Small intestine (tissue), 16 donors: ENCODE results near the gene MARCO. TPM values are rescaled to one million over a fixed set of nuclear protein-coding genes. Genes with fewer than 3 reads are reported as not detected.

Experiments
- DNase-seq, 2 donors: peaks; one replicate each; pipeline versions ENCODE4 v3.0.0 to v3.0.0-alpha.2; 2013
- FAIRE-seq: peaks from 2 replicates; lab custom pipeline; 2012; peaks lifted over from hg19 to GRCh38; lab: Jason Lieb, UNC
- H3K27ac ChIP-seq, 3 donors: one replicate each; pipeline ENCODE4 v1.5.1; 2013; ENCODE audit warnings: low read length in 2 of 3, mild to moderate bottlenecking in 2 of 3, control low read depth in 1 of 3, inconsistent platforms in 1 of 3, low read depth in 1 of 3, moderate library complexity in 1 of 3
- H3K27me3 ChIP-seq, 3 donors: one replicate each; pipeline ENCODE4 v1.6.1; 2013; ENCODE audit warnings: low read length in 3 of 3, inconsistent platforms in 1 of 3; ENCODE audit not compliant: control insufficient read depth in 3 of 3, insufficient read depth in 3 of 3
- H3K36me3 ChIP-seq, 3 donors: one replicate each; pipeline ENCODE4 v1.6.1; 2013; ENCODE audit warnings: low read length in 3 of 3, inconsistent platforms in 1 of 3, low read depth in 1 of 3, mild to moderate bottlenecking in 1 of 3, moderate library complexity in 1 of 3; ENCODE audit not compliant: control insufficient read depth in 3 of 3, insufficient read depth in 2 of 3
- H3K4me1 ChIP-seq, 3 donors: one replicate each; pipeline ENCODE4 v1.6.1; 2013; ENCODE audit warnings: low read length in 2 of 3, inconsistent platforms in 1 of 3, low read depth in 1 of 3, mild to moderate bottlenecking in 1 of 3, moderate library complexity in 1 of 3; ENCODE audit not compliant: control insufficient read depth in 3 of 3, insufficient read depth in 2 of 3
- H3K4me3 ChIP-seq, 3 donors: one replicate each; pipeline ENCODE4 v1.5.1; 2013; ENCODE audit warnings: low read length in 3 of 3, control low read depth in 1 of 3, inconsistent platforms in 1 of 3, low read depth in 1 of 3, mild to moderate bottlenecking in 1 of 3, moderate library complexity in 1 of 3
- H3K9me3 ChIP-seq, 2 donors: one replicate each; pipeline ENCODE4 v1.6.1; 2013; ENCODE audit warnings: low read depth in 1 of 2, low read length in 1 of 2; ENCODE audit not compliant: control insufficient read depth in 2 of 2, insufficient read depth in 1 of 2
- WGBS, 3 donors: extraction: QIAGEN DNeasy Blood & Tissue Kit; methylation state at CpG; one replicate each; pipeline ENCODE4 v1.1.7; 2013; 5-methylcytosine and 5-hydroxymethylcytosine counted together
- long read RNA-seq, 10 donors: transcript quantifications; one replicate each; lab custom pipeline, GENCODE V29; 2026
- polyA plus RNA-seq, 4 donors: library from polyadenylated mRNA; stranded (reverse) in 3 of 4; unstranded in 1 of 4; fragments of 200-250 nt in 3 of 4; fragments of 120-200 nt in 1 of 4; gene quantifications; one replicate each; pipeline versions ENCODE4 v1.2.1 to v1.2.3, GENCODE V29; 2013
- donor health status: healthy with polysubstance abuse.
- donor health status: control.
- donor health status: control.
- donor health status: Bipolar disorder and iron deficiency.
- donor health status: healthy.

The MARCO gene, protein sequence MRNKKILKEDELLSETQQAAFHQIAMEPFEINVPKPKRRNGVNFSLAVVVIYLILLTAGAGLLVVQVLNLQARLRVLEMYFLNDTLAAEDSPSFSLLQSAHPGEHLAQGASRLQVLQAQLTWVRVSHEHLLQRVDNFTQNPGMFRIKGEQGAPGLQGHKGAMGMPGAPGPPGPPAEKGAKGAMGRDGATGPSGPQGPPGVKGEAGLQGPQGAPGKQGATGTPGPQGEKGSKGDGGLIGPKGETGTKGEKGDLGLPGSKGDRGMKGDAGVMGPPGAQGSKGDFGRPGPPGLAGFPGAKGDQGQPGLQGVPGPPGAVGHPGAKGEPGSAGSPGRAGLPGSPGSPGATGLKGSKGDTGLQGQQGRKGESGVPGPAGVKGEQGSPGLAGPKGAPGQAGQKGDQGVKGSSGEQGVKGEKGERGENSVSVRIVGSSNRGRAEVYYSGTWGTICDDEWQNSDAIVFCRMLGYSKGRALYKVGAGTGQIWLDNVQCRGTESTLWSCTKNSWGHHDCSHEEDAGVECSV
- polyA plus RNA-seq: 10 to 100 TPM in 1 of 4 donors, 1 to 10 TPM in 2, under 1 TPM in 1; 0.03 to 13.4 (median 2.2) TPM
- long read RNA-seq, donor 1: 0 reads
- long read RNA-seq, donor 2: 0 reads
- long read RNA-seq, donor 3: 0 reads
- long read RNA-seq, donor 4: 0 reads
- long read RNA-seq, donor 5: 0 reads
- long read RNA-seq, donor 6: 0 reads
- long read RNA-seq, donor 7: 0 reads
- long read RNA-seq, donor 8: 0 reads
- long read RNA-seq, donor 9: 0 reads
- long read RNA-seq, donor 10: 0 reads

- H3K27me3 ChIP-seq: no peaks in the 10 kb centered on the region
- no peak within 1 kb of the TSS for H3K4me3 ChIP-seq
- no peaks in the 10 kb centered on the region for H3K36me3 ChIP-seq
- H3K27ac ChIP-seq: no peak within 1 kb of the TSS
- DNase-seq (no peak), FAIRE-seq (no peak)
- no peaks in the 10 kb centered on the region for H3K4me1 ChIP-seq
- WGBS, 3 donors: 68 to 78% (median 72%) methylated on average over 7 of the region's 7 CpGs
- H3K9me3 ChIP-seq: no peaks in the 10 kb centered on the region
Observed at GRCh38 chr2:118942031-118942430, at the start of gene MARCO. MARCO (plus strand) TSS chr2:118942194; CDS start chr2:118942301, 107 bp downstream.

GRCh38 chr2:118893100-118893499 lies 48.9 kb upstream of the MARCO start:
- Histone ChIP-seq H3K36me3 (no peaks in the 10 kb centered on the region), H3K4me3 (no peak overlapping the region), H3K27ac (no peak overlapping the region), H3K4me1 (no peaks in the 10 kb centered on the region), H3K9me3 (peaks cover 0 to 6% of the 10 kb centered on the region in 2 donors), H3K27me3 (no peaks in the 10 kb centered on the region)
- DNase-seq (no peak), FAIRE-seq (no peak)
- WGBS, 3 donors: 81 to 84% (median 83%) methylated on average over 3 of the region's 3 CpGs

DNA sequence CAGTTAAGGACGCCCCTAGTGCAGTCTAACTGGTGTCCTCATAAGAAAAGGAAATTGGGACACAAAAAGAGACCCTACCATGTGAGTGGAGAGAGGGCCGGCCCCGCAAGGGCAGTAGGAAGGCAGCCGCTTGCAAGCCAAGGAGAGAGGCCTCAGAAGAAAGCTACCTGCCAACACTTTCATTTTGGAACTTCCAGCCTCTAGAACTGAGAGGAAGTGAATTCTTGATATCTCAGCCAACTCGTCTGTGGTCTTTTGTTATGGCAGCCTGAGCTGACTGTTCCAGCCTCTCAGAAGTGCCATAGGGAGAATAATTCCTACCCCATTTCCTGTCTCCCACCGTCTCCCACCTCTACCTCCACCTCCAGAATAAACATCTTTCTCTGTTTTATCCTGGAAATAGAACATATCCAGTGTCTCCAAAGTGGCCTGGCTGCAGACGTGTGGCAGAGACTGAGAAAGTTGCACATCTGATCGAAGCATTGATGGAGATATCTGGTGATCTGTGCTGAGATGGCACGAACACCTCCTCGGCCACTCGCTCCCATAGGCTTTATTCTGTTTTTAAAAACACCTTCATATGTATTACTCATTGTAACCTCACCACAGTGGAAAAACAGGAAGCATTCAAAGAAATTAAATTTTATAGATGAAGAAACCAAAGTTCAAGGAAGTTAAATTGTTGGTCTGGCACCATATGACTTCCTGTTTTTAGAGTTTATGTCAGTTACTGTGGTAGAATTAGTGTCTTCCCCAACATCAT lies 39.5 kb upstream of the MARCO start:
- WGBS, 3 donors: 61 to 68% (median 63%) methylated on average over 11 of the region's 11 CpGs
- DNase-seq (peak in 1 of 2 donors; percentile 29), FAIRE-seq (no peak)
- H3K36me3 ChIP-seq: no peaks in the 10 kb centered on the region
- no peaks in the 10 kb centered on the region for H3K4me1 ChIP-seq
- H3K27me3 ChIP-seq: no peaks in the 10 kb centered on the region
- H3K9me3 ChIP-seq: no peaks in the 10 kb centered on the region
- H3K4me3 ChIP-seq: no peak overlapping the region
- no peak overlapping the region for H3K27ac ChIP-seq

- Histone ChIP-seq H3K4me3 (no peak overlapping the region), H3K36me3 (no peaks in the 10 kb centered on the region), H3K27me3 (no peaks in the 10 kb centered on the region), H3K9me3 (no peaks in the 10 kb centered on the region), H3K27ac (no peak overlapping the region), H3K4me1 (no peaks in the 10 kb centered on the region)
- no peak for FAIRE-seq
- 51 to 66% (median 52%) methylated on average over 2 of the region's 2 CpGs for WGBS, 3 donors
- no peak for DNase-seq
Observed at GRCh38 chr2:118903029-118903351, 39.0 kb upstream of the MARCO start.

- Histone ChIP-seq H3K27ac (no peak overlapping the region), H3K9me3 (no peaks in the 10 kb centered on the region), H3K4me3 (no peak overlapping the region), H3K27me3 (peaks cover 0 to 3% (median 0%) of the 10 kb centered on the region in 3 donors), H3K36me3 (no peaks in the 10 kb centered on the region), H3K4me1 (no peaks in the 10 kb centered on the region)
- WGBS, 3 donors: 65 to 72% (median 69%) methylated on average over 11 of the region's 11 CpGs
- no peak for DNase-seq
- no peak for FAIRE-seq
Observed at GRCh38 chr2:118903551-118904479, 38.2 kb upstream of the MARCO start.

GRCh38 chr2:118905206-118905605 lies 36.8 kb upstream of the MARCO start:
- Histone ChIP-seq H3K27ac (no peak overlapping the region), H3K4me1 (no peaks in the 10 kb centered on the region), H3K4me3 (no peak overlapping the region), H3K36me3 (no peaks in the 10 kb centered on the region), H3K9me3 (no peaks in the 10 kb centered on the region), H3K27me3 (peaks cover 0 to 3% (median 0%) of the 10 kb centered on the region in 3 donors)
- FAIRE-seq (no peak), DNase-seq (no peak)
- WGBS, 3 donors: 93 to 97% (median 94%) methylated on average over 3 of the region's 3 CpGs

GRCh38 chr2:118906186-118906585 lies 35.8 kb upstream of the MARCO start:
- H3K9me3 ChIP-seq: no peaks in the 10 kb centered on the region
- no peak for FAIRE-seq
- DNase-seq: no peak
- no peaks in the 10 kb centered on the region for H3K36me3 ChIP-seq
- H3K4me1 ChIP-seq: no peaks in the 10 kb centered on the region
- H3K4me3 ChIP-seq: no peak overlapping the region
- no peak overlapping the region for H3K27ac ChIP-seq
- H3K27me3 ChIP-seq: peaks cover 0 to 3% (median 3%) of the 10 kb centered on the region in 3 donors
- 75 to 83% (median 78%) methylated on average over 4 of the region's 4 CpGs for WGBS, 3 donors
